Right lobe of liver (tissue), 6 donors: ENCODE results near the gene RB1. TPM values are rescaled to one million over a fixed set of nuclear protein-coding genes. Genes with fewer than 3 reads are reported as not detected.

Source experiments
- ATAC-seq, 4 donors: fragments of 200-7000 bp; cut with Tn5 transposase; one replicate each; pipeline ENCODE4 v1.9.1; 2020; ENCODE audit warnings: mild to moderate bottlenecking in 4 of 4, moderate library complexity in 4 of 4
- DNase-seq, 3 donors: peaks; one replicate each; pipeline ENCODE4 v3.0.0-alpha.2; 2020
- H3K27ac ChIP-seq, 3 donors: fragments of 200-600 bp; one replicate each; pipeline ENCODE4 v1.8.0; 2022
- H3K27me3 ChIP-seq, 2 donors: fragments of 200-600 bp; one replicate each; pipeline ENCODE4 v1.8.0; 2022
- H3K36me3 ChIP-seq, 4 donors: fragments of 200-600 bp; sonication (generic) in 1 of 4; one replicate each; pipeline versions ENCODE4 v1.5.1 to v1.8.0; 2017 to 2022; ENCODE audit warnings: control low read depth in 1 of 4
- H3K4me1 ChIP-seq, 4 donors: fragments of 200-600 bp; sonication (generic) in 1 of 4; one replicate each; pipeline versions ENCODE4 v1.5.1 to v1.8.0; 2017 to 2022; ENCODE audit warnings: control low read depth in 1 of 4
- H3K4me3 ChIP-seq, 3 donors: fragments of 200-600 bp; one replicate each; pipeline ENCODE4 v1.8.0; 2022
- H3K9me3 ChIP-seq, 4 donors: fragments of 200-600 bp; sonication (generic) in 1 of 4; one replicate each; pipeline versions ENCODE4 v1.5.1 to v1.8.0; 2017 to 2022; ENCODE audit warnings: control low read depth in 1 of 4
- POLR2A ChIP-seq: fragments of 450-650 bp; IDR thresholded peaks from one replicate; pipeline ENCODE4 v1.6.1; 2017; ENCODE audit warnings: antibody characterized with exemption, mild to moderate bottlenecking
- WGBS: methylation state at CpG from one replicate; pipeline ENCODE4 v1.1.6; 2018; ENCODE audit warnings: low coverage, low lambda C conversion rate; ENCODE audit not compliant: insufficient coverage; ENCODE audit errors: missing lambda C conversion rate; 5-methylcytosine and 5-hydroxymethylcytosine counted together
- intact Hi-C, 2 donors: fragments of 100-400 bp; cut with DNase I; formaldehyde crosslinking; loops; one replicate each; pipeline versions ENCODE4 v1.11.2 to v1.14.1; 2022
- total RNA-seq, 6 experiments: library from RNA; depleted of rRNA in 2 of 6; stranded (reverse); fragments of >200 nt in 2 of 6; fragmentation: NEBNext Ultra II Directional in 3 of 6; extraction: Animal tissue kit (Norgen Biotek cat#: 25700) in 3 of 6; gene quantifications; one replicate each; pipeline versions ENCODE4 v1.1.0 to v1.2.4, GENCODE V29; 2016 to 2023
- TF ChIP-seq, protein P1 (sequence below), 4 donors: fragments of 200-600 bp in 3 of 4; fragments of 450-650 bp in 1 of 4; IDR thresholded peaks; one replicate each; pipeline versions ENCODE4 v1.5.1 to v1.8.0; 2016 to 2022; ENCODE audit warnings: antibody characterized with exemption in 4 of 4, mild to moderate bottlenecking in 2 of 4
- donor health status: DM: no; HTN: yes; CAD: no.
- donor health status: DM: no; HTN: no; CAD: no.
- donor health status: DM: no; HTN: no; CAD: no.
- donor health status: DM: no; HTN: yes; CAD: no.
- donor health status: DM: no; HTN: yes; CAD: no.

RB1 gene
- total RNA-seq, 6 experiments from 2014 or later, result 6.2 to 19.4 (median 12.3) TPM

DNA sequence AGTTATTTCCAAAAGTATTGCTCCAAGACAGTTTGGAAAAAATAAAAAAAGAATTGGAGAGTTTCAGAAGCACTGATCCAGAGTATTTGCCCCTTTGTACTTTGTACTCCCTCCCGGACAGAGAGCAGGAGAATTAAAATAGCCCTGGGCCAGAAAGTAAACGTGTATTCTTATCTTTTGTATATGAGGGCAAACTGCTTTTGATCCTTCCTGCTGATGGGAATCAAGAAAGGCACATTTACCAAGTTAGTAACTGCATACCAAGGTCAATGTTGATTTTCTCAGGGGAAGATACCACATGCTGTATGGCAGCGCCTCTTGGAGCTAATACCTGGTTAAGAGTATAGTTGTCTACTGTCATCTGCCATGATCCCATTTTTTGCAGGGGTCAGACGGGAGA lies 10.9 kb upstream of the RB1 start:
- no peaks in the 10 kb centered on the region for H3K36me3 ChIP-seq
- peak overlapping the region in 1 of 3 donors; percentile 24 for H3K27ac ChIP-seq
- H3K27me3 ChIP-seq, result no peaks in the 10 kb centered on the region
- H3K4me1 ChIP-seq, result peaks cover 0 to 19% (median 5%) of the 10 kb centered on the region in 4 donors
- peak; percentile 79 to 89 (median 83) for ATAC-seq
- intact Hi-C loops, result no loop called here
- WGBS, result 55% methylated on average over 4 of the region's 4 CpGs
- TF ChIP-seq POLR2A, result no peak
- TF ChIP-seq, protein P1, sequence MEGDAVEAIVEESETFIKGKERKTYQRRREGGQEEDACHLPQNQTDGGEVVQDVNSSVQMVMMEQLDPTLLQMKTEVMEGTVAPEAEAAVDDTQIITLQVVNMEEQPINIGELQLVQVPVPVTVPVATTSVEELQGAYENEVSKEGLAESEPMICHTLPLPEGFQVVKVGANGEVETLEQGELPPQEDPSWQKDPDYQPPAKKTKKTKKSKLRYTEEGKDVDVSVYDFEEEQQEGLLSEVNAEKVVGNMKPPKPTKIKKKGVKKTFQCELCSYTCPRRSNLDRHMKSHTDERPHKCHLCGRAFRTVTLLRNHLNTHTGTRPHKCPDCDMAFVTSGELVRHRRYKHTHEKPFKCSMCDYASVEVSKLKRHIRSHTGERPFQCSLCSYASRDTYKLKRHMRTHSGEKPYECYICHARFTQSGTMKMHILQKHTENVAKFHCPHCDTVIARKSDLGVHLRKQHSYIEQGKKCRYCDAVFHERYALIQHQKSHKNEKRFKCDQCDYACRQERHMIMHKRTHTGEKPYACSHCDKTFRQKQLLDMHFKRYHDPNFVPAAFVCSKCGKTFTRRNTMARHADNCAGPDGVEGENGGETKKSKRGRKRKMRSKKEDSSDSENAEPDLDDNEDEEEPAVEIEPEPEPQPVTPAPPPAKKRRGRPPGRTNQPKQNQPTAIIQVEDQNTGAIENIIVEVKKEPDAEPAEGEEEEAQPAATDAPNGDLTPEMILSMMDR (IDR thresholded peaks at IDR 0.05), result no peak
- no peak for DNase-seq
- no peak overlapping the region for H3K4me3 ChIP-seq
- no peaks in the 10 kb centered on the region for H3K9me3 ChIP-seq

DNA sequence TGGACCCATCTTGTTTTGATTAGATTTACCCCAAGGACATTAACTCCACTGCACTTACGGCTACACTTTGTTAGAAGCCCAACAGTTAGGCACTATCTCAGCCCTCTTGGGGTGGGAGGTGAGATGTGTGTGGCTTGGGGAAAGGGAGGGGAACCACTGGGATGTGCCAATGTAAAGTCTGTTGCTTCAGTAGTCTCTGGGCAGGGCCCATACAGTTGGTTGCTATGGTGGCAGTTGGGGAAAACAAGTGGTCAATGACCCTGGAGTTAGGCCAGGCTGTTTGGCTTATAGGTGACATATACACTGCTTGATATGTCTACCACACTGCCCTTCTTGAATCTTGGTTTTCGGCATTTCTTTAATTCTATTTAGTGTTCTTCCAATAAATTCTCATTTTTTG lies 8.9 kb upstream of the RB1 start:
- no peak overlapping the region for H3K27ac ChIP-seq
- ATAC-seq (no peak), DNase-seq (no peak)
- H3K36me3 ChIP-seq, result no peaks in the 10 kb centered on the region
- 83% methylated on average over 1 of the region's 2 CpGs for WGBS
- H3K4me3 ChIP-seq, result no peak overlapping the region
- no peaks in the 10 kb centered on the region for H3K9me3 ChIP-seq
- H3K27me3 ChIP-seq, result no peaks in the 10 kb centered on the region
- intact Hi-C loops, result no loop called here
- H3K4me1 ChIP-seq, result peaks cover 0 to 19% (median 5%) of the 10 kb centered on the region in 4 donors
- TF ChIP-seq, protein P1 (IDR thresholded peaks at IDR 0.05), result no peak
- no peak for TF ChIP-seq POLR2A

DNA sequence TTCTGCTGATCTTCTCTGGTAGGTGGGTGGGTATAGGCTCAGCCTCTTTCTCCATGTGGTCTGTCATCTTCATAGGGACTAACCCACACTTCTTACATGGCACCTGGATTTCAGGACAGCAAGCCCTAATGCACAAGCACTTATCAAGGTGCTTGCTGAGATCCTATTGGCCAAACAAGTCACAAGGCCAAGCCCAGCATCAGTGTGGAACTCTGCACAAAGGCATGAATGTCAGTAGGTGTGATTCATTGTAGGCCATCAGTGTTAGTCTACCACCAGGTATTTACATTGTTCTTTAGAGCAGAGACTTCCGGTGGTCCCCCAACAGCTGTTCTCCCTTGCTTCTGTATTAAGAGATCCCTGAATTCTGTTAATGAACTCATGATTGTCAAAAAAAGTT lies 8.3 kb upstream of the RB1 start:
- intact Hi-C loops, result no loop called here
- Histone ChIP-seq H3K4me1 (peaks cover 0 to 19% (median 5%) of the 10 kb centered on the region in 4 donors), H3K27ac (no peak overlapping the region), H3K36me3 (no peaks in the 10 kb centered on the region), H3K4me3 (no peak overlapping the region), H3K27me3 (no peaks in the 10 kb centered on the region), H3K9me3 (no peaks in the 10 kb centered on the region)
- WGBS, result 100% methylated on average over 1 of the region's 1 CpG
- TF ChIP-seq, protein P1 (IDR thresholded peaks at IDR 0.05), result no peak
- no peak for TF ChIP-seq POLR2A
- ATAC-seq, result no peak
- no peak for DNase-seq

DNA sequence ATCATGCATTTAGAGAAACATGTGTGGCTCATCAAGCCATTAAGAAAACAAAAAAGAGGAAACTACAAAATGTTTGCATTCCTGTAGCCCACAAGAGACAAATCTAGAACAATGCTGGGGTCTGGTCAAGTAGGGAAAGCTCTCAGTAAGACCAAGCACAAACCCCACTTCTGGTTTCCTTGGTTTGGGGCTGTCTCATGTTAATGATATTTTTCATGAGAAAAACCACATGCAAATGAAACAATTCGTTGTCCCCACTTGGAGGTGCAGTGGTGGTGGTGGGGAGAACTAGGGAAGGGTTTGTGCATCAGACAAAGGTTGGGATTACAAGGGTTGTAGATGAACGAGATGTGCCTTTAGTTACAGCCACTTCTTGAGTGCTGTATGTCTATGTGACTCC lies 7.0 kb upstream of the RB1 start:
- intact Hi-C loops, result no loop called here
- Histone ChIP-seq H3K4me1 (peaks cover 0 to 19% (median 5%) of the 10 kb centered on the region in 4 donors), H3K36me3 (no peaks in the 10 kb centered on the region), H3K27ac (no peak overlapping the region), H3K4me3 (no peak overlapping the region), H3K27me3 (no peaks in the 10 kb centered on the region), H3K9me3 (no peaks in the 10 kb centered on the region)
- TF ChIP-seq, protein P1 (IDR thresholded peaks at IDR 0.05), result no peak
- no peak for TF ChIP-seq POLR2A
- WGBS, result 73% methylated on average over 2 of the region's 2 CpGs
- ATAC-seq, result no peak
- no peak for DNase-seq
